ENCODE results near the gene ATG7. TPM values are rescaled to one million over a fixed set of nuclear protein-coding genes. Genes with fewer than 3 reads are reported as not detected.

Gene ATG7
- total RNA-seq, 2 experiments from 2014 or later, result 31.0 to 33.1 TPM

DNA sequence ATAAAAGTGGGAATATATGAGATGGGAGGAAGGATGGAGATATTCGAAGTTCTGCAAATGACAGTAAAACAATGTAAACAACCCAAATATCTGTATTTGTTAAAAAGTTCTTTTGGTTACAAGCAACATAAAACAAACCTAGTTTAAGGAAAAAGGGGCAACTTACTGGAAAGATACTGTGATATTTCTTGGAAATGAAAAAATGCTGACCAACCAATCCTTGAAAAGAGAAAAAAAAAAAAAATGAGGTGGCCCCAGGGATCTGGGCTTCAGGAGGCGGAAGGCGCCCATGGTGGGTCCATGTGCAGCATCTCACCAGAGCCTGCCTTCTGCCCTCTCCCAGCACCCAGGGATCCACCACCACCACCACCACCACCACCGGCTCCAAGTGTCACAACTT lies 312.4 kb downstream of the ATG7 start:
- Mint-ChIP-seq H3K9me3 (no peaks in the 10 kb centered on the region), H3K4me1 (ENCODE audit: low read depth) (peaks cover 80% of the 10 kb centered on the region), H3K36me3 (ENCODE audit: low read depth) (peaks cover 28% of the 10 kb centered on the region), H3K4me3 (no peak overlapping the region), H3K27me3 (no peaks in the 10 kb centered on the region), H3K27ac (no peak overlapping the region)
- POLR2A ChIA-PET, result no interaction called here
- intact Hi-C loops (cut with micrococcal nuclease), result loop anchor here (10.0 kb wide), 1 partner anchor 50 kb away; no protein-coding TSS in a partner anchor
- TF ChIP-seq, protein P1, sequence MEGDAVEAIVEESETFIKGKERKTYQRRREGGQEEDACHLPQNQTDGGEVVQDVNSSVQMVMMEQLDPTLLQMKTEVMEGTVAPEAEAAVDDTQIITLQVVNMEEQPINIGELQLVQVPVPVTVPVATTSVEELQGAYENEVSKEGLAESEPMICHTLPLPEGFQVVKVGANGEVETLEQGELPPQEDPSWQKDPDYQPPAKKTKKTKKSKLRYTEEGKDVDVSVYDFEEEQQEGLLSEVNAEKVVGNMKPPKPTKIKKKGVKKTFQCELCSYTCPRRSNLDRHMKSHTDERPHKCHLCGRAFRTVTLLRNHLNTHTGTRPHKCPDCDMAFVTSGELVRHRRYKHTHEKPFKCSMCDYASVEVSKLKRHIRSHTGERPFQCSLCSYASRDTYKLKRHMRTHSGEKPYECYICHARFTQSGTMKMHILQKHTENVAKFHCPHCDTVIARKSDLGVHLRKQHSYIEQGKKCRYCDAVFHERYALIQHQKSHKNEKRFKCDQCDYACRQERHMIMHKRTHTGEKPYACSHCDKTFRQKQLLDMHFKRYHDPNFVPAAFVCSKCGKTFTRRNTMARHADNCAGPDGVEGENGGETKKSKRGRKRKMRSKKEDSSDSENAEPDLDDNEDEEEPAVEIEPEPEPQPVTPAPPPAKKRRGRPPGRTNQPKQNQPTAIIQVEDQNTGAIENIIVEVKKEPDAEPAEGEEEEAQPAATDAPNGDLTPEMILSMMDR (IDR thresholded peaks at IDR 0.05), result no peak
- CTCF ChIA-PET, result no interaction called here
- no peak for ATAC-seq
- no peak for DNase-seq

DNA sequence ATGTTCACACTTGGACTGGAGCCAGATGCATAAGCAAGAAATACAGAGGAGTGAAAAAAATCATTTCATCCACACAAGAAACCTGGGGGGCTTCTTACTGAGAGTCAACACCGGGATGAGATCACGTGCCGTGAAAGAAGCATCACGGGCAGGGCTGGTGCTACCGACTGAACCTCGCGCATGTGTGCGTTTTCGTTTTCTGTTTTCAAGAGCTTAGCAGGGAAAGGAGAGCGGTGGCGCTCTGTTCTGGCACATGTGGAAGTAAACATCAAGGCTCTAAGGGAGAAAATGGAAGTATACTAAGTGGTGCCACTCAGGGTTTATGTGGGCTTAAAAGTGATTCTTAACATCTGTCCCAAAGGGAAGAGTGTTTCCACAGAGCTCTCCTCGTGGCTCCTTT lies 315.6 kb downstream of the ATG7 start:
- peaks cover 24% of the 10 kb centered on the region for H3K36me3 Mint-ChIP-seq (ENCODE audit: low read depth)
- POLR2A ChIA-PET, result no interaction called here
- TF ChIP-seq, protein P1 (IDR thresholded peaks at IDR 0.05), result no peak
- peaks cover 66% of the 10 kb centered on the region for H3K4me1 Mint-ChIP-seq (ENCODE audit: low read depth)
- no peaks in the 10 kb centered on the region for H3K27me3 Mint-ChIP-seq
- H3K4me3 Mint-ChIP-seq, result no peak overlapping the region
- H3K9me3 Mint-ChIP-seq, result no peaks in the 10 kb centered on the region
- DNase-seq (no peak), ATAC-seq (no peak)
- CTCF ChIA-PET, result no interaction called here
- H3K27ac Mint-ChIP-seq, result no peak overlapping the region
- intact Hi-C loops (cut with micrococcal nuclease), result loop anchor here (10.0 kb wide), 1 partner anchor 47 kb away; no protein-coding TSS in a partner anchor

DNA sequence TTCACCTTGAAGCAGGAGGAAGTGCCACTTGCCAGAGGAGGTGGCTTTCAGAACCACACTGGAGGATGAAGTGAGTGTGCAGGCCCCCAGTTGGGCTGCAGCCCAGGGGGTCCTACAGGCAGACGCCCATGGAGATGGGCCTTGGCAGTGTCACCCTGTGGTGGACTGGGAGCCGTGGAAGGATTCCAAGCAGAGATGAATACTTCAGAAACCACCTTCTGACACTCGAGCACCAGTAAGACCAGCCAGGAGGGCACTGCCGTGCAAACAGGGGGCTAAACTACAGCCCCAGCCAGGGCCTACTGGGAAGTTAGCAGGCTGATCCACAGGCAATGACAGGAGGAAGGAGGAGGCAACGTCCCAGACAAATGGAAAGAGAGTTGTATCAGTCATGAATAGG lies 316.1 kb downstream of the ATG7 start:
- ATAC-seq (no peak), DNase-seq (no peak)
- H3K36me3 Mint-ChIP-seq (ENCODE audit: low read depth), result peaks cover 24% of the 10 kb centered on the region
- no peak overlapping the region for H3K4me3 Mint-ChIP-seq
- intact Hi-C loops (cut with micrococcal nuclease), result loop anchor here (10.0 kb wide), 1 partner anchor 46 kb away; no protein-coding TSS in a partner anchor
- H3K27ac Mint-ChIP-seq, result peak overlapping the region; percentile 5
- CTCF ChIA-PET, result no interaction called here
- POLR2A ChIA-PET, result no interaction called here
- H3K4me1 Mint-ChIP-seq (ENCODE audit: low read depth), result peaks cover 65% of the 10 kb centered on the region
- TF ChIP-seq, protein P1 (IDR thresholded peaks at IDR 0.05), result no peak
- no peaks in the 10 kb centered on the region for H3K27me3 Mint-ChIP-seq
- no peaks in the 10 kb centered on the region for H3K9me3 Mint-ChIP-seq

DNA sequence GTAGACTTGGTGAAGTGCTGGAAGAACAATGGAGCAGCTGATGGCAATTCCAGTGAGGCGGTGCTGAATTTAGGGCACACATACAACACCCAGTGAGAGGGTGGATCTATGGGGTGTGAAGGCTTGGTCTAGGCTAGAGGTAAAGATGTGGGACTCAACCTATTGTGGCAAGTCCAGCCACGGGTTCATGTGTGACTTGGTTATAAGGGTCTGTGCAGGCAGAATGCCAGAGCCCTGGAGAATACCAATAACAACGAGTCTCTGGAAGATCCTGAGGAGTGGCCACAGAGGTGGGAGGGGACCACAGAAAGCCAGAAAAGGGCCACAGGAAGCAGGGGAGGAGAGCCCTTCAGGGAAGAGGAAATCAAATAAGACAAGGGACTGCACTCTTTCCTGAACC lies 316.6 kb downstream of the ATG7 start:
- no peak for ATAC-seq
- H3K9me3 Mint-ChIP-seq, result no peaks in the 10 kb centered on the region
- peaks cover 25% of the 10 kb centered on the region for H3K36me3 Mint-ChIP-seq (ENCODE audit: low read depth)
- POLR2A ChIA-PET, result no interaction called here
- H3K27me3 Mint-ChIP-seq, result no peaks in the 10 kb centered on the region
- CTCF ChIA-PET, result no interaction called here
- TF ChIP-seq, protein P1 (IDR thresholded peaks at IDR 0.05), result no peak
- peak overlapping the region; percentile 26 for H3K27ac Mint-ChIP-seq
- DNase-seq, result no peak
- H3K4me1 Mint-ChIP-seq (ENCODE audit: low read depth), result peaks cover 64% of the 10 kb centered on the region
- intact Hi-C loops (cut with micrococcal nuclease), result loop anchor here (10.0 kb wide), 1 partner anchor 46 kb away; no protein-coding TSS in a partner anchor
- no peak overlapping the region for H3K4me3 Mint-ChIP-seq

DNA sequence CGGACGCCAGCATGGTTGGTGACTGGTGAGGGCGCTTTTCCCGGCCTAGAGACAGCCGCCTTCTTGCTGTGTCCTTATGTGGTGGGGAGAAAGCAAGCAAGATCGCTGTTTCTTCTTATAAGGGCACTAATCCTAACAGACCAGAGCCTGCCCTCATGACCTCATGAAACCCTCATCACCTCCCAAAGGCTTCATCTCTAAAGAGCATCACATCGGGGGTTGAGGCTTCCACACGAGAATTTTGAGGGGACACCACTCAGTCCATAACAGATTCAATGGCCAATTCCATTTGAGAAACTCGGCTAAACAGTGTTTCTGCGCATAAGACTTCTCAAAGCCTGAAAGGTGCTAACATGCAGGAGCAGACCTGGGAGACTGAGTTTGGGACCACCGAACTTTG lies 317.5 kb downstream of the ATG7 start:
- Mint-ChIP-seq H3K27ac (no peak overlapping the region), H3K9me3 (no peaks in the 10 kb centered on the region), H3K4me3 (no peak overlapping the region), H3K4me1 (ENCODE audit: low read depth) (peaks cover 64% of the 10 kb centered on the region), H3K27me3 (no peaks in the 10 kb centered on the region), H3K36me3 (ENCODE audit: low read depth) (peaks cover 34% of the 10 kb centered on the region)
- CTCF ChIA-PET, result interaction anchor here (1.2 kb wide), 1 partner anchor 62 kb away, joined by 3 read pairs; no protein-coding TSS in a partner anchor
- POLR2A ChIA-PET, result no interaction called here
- intact Hi-C loops (cut with micrococcal nuclease), result loop anchor here (10.0 kb wide), 1 partner anchor 45 kb away; no protein-coding TSS in a partner anchor
- DNase-seq (no peak), ATAC-seq (no peak)
- TF ChIP-seq, protein P1 (IDR thresholded peaks at IDR 0.05), result no peak
